ENCODE data around the gene TDG.
"Not testable (repeated sequence)": the region's sequence is repeated elsewhere in the genome, so short reads cannot be mapped to it uniquely, and the experiment has no call there.

The TDG gene

DNA sequence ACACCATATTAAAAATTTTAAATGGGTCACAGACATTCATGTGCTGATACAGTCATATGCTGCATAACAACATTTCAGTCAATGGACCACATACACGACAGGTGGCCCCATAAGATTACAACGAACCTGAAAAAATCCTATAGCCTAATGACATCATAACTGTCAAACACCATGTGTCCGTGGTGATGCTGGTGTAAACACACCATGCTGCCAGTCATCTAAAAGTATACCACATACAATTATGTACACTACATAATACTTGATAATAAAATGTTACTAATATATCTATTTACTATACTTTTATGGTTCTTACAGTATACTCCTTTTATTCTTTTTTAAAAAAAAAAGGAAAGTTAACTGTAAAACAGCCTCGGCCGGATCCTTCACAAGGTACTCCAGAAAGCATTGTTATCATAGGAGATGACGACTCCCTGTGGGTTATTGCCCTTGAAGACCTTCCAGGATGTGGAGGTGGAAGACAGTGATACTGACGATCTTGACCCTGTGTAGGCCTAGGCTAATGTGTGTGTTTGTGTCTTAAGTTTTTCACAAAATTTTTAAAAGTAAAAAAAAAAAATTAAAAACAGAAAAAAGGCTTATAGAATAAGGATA lies 5.0 kb upstream of the TDG start:
- peak; percentile 57 for DNase-seq (ENCODE audit: low spot score)

DNA sequence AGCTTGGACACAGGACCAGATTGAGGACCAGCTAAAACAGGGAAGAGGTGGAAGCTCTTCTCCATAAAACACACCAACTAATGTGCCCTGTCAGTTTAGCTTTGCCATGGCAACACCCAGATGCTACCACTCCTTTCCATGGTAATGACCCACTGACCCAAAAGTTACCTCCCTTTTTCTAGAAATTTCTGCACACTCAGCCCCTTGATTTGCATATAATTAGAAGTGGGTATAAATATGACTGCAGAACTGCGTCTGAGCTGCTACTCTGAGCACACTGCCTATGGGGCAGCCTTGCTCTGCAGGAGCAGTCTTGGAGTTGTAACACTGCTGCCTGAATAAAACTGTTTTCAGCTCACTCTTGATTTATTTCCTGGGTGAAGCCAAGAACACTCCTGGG lies 3.2 kb upstream of the TDG start:
- peak; percentile 65 for DNase-seq (ENCODE audit: low spot score)

- no peak for DNase-seq (ENCODE audit: low spot score)
Observed at GRCh38 chr12:103964805-103965204, 867 bp upstream of the TDG start.

- DNase-seq (ENCODE audit: low spot score): no peak
Observed at GRCh38 chr12:103965255-103965589, 450 bp upstream of the TDG start.

DNA sequence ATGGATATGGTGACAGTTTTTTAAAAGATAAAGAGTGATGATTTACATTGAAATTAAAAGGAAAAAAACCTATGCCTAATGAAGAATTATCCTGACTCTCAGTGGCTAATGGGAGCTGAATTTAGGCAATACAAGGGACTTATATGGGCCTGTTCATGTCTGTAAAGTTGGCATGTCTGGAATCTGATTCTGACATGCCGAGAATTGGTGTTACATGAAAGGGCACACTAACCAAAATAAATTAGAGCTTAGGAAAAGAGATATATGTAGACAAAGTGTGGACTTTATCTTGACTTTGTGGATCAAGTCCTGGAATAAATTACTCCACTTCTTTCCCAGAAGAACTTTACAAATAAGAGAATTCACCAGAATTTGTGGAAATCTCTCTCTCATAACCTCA lies 1.1 kb downstream of the TDG start:
- no peak for DNase-seq (ENCODE audit: low spot score)

DNA sequence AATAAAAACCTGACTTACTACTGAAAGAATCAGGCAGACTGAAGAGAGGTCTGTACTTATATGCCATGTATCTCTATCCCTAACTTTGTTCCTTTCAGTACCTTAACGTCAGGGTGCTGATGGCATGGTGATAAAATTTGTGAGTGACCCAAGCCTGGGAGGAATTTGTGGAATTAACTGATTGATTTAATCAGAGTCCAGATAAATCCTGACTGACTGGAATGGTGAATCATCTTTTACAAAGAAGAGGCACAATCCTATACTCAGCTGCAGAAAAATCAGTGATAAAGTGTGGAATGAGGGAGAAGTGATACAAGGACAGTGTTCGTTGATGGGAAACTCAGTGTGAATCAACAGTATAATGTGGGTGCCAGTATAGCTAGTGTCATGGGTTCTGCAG lies 3.7 kb downstream of the TDG start:
- no peak for DNase-seq (ENCODE audit: low spot score)

GRCh38 chr12:103973909-103974308 lies 8.2 kb downstream of the TDG start:
- no peak for DNase-seq (ENCODE audit: low spot score)

DNA sequence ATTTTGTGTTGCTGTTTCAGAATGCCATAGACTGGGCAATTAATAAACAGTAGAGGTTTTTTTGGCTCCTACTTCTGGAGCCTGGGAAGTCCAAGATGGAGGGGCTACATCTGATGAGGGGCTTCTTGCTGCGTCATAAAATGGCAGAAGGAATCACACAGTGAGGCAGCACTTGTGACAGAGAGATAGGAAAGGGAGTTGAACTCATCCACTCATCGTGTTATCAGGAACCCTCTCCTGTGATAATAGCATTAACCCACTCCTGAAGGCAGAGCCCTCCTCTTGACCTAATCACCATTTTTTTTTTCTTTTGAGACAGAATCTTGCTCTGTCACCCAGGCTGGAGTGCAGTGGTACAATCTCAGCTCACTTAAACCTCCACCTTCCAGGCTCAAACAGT lies 9.7 kb downstream of the TDG start:
- DNase-seq (ENCODE audit: low spot score): no peak

- no peak for DNase-seq (ENCODE audit: low spot score)
Observed at GRCh38 chr12:103978384-103978982, 12.8 kb downstream of the TDG start.

GRCh38 chr12:103986829-103987228 lies 21.2 kb downstream of the TDG start:
- no peak for DNase-seq (ENCODE audit: low spot score)

GRCh38 chr12:103994235-103994634 lies 28.6 kb downstream of the TDG start:
- no peak for DNase-seq (ENCODE audit: low spot score)

- no peak for DNase-seq (ENCODE audit: low spot score)
Observed at GRCh38 chr12:103996595-103996994, 30.9 kb downstream of the TDG start.

- DNase-seq (ENCODE audit: low spot score): no peak
Observed at GRCh38 chr12:103997286-103997900, 31.7 kb downstream of the TDG start.

GRCh38 chr12:103998976-103999375 lies 33.3 kb downstream of the TDG start:
- DNase-seq (ENCODE audit: low spot score): no peak

DNA sequence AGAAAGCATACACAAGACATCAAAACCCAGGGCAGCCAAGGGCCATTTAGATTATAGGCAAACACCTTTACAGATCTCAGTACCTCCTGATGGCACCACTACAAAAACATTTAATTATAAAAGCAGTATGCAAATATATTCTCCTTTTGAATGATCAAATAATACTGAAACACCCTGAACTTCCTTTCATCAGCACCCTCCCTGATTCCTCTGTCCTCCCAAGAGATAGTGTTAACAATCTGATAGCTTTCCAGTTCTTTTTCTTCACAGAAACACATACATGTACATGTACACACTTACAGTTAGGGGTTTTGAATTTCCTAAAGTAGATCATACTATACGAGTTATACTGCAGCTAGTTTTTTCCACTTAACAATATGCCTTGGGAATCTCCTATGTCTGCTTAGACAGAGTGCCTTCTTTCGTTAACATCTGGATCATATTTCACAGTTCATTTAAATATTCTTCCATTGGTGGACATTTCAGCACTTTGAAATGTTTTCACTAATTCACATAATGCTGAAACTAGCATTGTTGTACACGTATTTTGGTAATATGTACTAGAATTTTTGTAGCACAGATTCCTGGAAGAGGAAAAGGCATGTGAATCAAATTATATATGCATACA lies 35.2 kb downstream of the TDG start:
- no peak for DNase-seq (ENCODE audit: low spot score)

- DNase-seq (ENCODE audit: low spot score): no peak
Observed at GRCh38 chr12:104002686-104003085, 37.0 kb downstream of the TDG start.

DNA sequence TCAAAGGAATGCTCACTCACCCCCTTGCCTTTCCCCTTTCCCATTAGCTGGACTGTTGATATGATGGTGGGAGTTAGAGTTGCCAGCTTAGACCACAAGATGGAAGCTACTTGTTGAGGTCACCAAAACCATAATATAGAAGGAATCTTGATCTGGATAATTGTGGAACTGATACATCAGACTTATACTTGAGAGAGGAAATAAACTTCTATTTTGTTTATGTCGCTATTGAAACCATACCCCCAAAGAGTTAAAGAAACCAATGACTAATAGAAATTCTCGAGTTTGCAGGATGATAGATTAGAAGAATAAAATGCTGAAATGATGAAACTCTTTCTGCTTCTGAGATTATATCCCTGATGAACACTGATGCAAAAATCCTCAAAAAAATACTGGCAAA lies 37.9 kb downstream of the TDG start:
- no peak for DNase-seq (ENCODE audit: low spot score)

DNA sequence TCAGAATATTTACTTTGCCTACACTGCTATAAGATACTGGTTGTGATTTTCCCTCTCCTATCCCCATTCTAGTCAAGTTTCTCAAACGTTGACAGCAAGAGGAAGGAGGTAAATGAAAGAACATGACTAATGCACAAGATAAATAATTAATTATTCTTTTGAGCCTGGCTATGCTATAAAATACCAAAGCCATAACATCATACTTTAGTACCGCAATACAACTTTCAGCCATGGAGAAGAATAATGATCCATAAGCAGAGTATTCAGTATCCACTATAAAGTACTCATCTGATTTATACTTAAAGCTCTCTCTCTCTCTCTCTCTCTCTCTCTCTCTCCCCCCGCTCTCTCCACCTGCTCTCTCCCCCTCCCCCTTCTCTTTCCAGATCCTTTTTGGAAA lies 41.3 kb downstream of the TDG start:
- DNase-seq (ENCODE audit: low spot score): no peak

DNA sequence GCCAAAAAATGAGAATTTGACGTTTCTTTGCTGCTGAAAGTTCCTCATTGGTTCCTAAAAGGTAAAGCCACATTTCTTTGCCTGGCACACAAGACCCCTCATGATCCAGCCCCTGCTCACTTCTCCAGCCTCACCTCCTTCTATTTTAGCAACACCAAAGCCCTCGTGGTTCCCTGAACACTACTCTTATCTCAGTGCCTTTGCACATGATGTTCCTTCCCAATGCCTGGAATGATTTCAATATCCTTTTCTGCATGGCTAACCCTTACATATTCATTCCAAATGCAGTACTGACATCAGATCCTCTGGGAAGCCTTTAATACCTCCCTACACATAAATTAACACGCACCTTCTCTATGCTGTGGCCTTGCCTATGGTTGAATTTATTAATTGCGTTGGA lies 44.4 kb downstream of the TDG start:
- no peak for DNase-seq (ENCODE audit: low spot score)

GRCh38 chr12:104010606-104011169 lies 45.0 kb downstream of the TDG start:
- DNase-seq (ENCODE audit: low spot score): no peak

- DNase-seq (ENCODE audit: low spot score): no peak
Observed at GRCh38 chr12:104011253-104011652, 45.6 kb downstream of the TDG start.

DNA sequence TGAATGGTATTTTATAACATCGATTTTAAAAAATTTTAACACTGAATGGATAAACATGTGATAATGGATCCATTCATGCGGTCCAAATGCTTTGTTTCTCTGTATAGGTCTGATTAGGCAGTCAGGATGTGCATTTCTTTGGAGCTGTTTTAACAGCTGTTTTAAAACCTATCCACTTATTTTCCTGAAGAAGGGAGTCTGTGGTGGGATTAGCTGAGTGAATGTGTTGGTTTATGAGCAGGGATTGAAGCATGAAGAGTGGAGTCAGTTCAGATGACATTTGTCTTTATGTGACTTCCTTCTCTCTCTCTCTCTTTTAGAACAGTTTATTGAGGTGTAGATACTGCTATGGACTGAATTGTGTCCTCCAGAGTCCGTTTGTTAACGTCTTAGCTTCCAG lies 46.7 kb downstream of the TDG start:
- DNase-seq (ENCODE audit: low spot score): no peak

- DNase-seq (ENCODE audit: low spot score): not testable (repeated sequence)
Observed at GRCh38 chr12:104021862-104022261, 56.2 kb downstream of the TDG start.
